IMR-90 (cell line): ENCODE data around the gene GAREM1.

ENCODE experiments used
- BHLHE40 ChIP-seq: fragments of 150-350 bp; IDR thresholded peaks from 2 replicates; pipeline ENCODE4 v1.6.1; 2016; ENCODE audit warnings: mild to moderate bottlenecking, low read depth, low read length
- CEBPB ChIP-seq: IDR thresholded peaks from 2 replicates; pipeline ENCODE4 v1.6.1; 2012; ENCODE audit warnings: low read depth, low read length, improper control_type of control experiment
- CHD1 ChIP-seq: IDR thresholded peaks from 2 replicates; pipeline ENCODE4 v1.6.1; 2012; ENCODE audit warnings: low read depth, low read length, improper control_type of control experiment
- ELK1 ChIP-seq: fragments of 150-350 bp; IDR thresholded peaks from 2 replicates; pipeline ENCODE4 v1.6.1; 2016; ENCODE audit warnings: low read depth, mild to moderate bottlenecking, low read length, moderate library complexity, borderline replicate concordance
- MAFK ChIP-seq: IDR thresholded peaks from 2 replicates; pipeline ENCODE4 v1.6.1; 2012; ENCODE audit warnings: low read depth, low read length, improper control_type of control experiment
- MAZ ChIP-seq: IDR thresholded peaks from 2 replicates; pipeline ENCODE4 v1.6.1; 2012; ENCODE audit warnings: low read depth, mild to moderate bottlenecking, low read length, improper control_type of control experiment, moderate library complexity, borderline replicate concordance
- MXI1 ChIP-seq: IDR thresholded peaks from 2 replicates; pipeline ENCODE4 v1.6.1; 2012; ENCODE audit warnings: low read depth, mild to moderate bottlenecking, low read length, moderate library complexity, borderline replicate concordance
- POLR2A ChIP-seq: IDR thresholded peaks from 2 replicates; pipeline ENCODE4 v1.6.1; 2012; ENCODE audit warnings: mild to moderate bottlenecking, low read depth, low read length
- RAD21 ChIP-seq: IDR thresholded peaks from 2 replicates; pipeline ENCODE4 v1.6.1; 2012; ENCODE audit warnings: low read length, improper control_type of control experiment
- RCOR1 ChIP-seq: IDR thresholded peaks from 2 replicates; pipeline ENCODE4 v1.6.1; 2012; ENCODE audit warnings: mild to moderate bottlenecking, low read length, improper control_type of control experiment; ENCODE audit not compliant: insufficient replicate concordance
- RFX5 ChIP-seq: IDR thresholded peaks from 2 replicates; pipeline ENCODE4 v1.8.0; 2012; ENCODE audit warnings: low read depth, mild to moderate bottlenecking, low read length, moderate library complexity
- SMC3 ChIP-seq: fragments of 150-350 bp; IDR thresholded peaks from 2 replicates; pipeline ENCODE4 v1.6.1; 2016; ENCODE audit warnings: low read depth, mild to moderate bottlenecking, antibody characterized with exemption, low read length, moderate library complexity
- TF ChIP-seq, protein P1 (sequence below): conservative IDR thresholded peaks from 2 replicates; pipeline ENCODE4 v1.5.1; 2012; ENCODE audit warnings: mild to moderate bottlenecking, low read depth, low read length, improper control_type of control experiment
- TF ChIP-seq, protein P2 (sequence below): fragments of 150-350 bp; IDR thresholded peaks from 2 replicates; pipeline ENCODE4 v1.6.1; 2017; ENCODE audit warnings: mild to moderate bottlenecking, antibody characterized with exemption, low read length, low read depth

DNA sequence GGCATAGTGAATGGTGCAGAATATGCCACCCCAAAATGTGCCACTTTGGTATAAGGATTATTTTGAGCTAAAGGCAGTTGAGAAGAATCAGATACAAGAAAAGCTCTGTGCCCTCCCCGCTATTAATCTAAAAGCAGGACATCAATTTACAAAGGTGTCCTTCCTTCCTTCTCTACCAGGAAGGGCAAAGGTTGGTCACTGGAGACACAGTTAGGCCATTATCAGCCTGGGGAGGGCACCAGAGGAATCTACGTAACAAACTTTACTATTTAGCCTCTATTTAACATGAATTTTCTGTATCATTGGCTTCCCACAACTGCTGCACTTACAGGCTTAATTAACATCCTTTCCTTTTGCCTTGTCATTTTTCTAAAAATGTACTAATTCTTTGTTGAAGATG lies 228.3 kb downstream of the GAREM1 start:
- no peak for TF ChIP-seq RFX5
- no peak for TF ChIP-seq CEBPB
- TF ChIP-seq, protein P1, sequence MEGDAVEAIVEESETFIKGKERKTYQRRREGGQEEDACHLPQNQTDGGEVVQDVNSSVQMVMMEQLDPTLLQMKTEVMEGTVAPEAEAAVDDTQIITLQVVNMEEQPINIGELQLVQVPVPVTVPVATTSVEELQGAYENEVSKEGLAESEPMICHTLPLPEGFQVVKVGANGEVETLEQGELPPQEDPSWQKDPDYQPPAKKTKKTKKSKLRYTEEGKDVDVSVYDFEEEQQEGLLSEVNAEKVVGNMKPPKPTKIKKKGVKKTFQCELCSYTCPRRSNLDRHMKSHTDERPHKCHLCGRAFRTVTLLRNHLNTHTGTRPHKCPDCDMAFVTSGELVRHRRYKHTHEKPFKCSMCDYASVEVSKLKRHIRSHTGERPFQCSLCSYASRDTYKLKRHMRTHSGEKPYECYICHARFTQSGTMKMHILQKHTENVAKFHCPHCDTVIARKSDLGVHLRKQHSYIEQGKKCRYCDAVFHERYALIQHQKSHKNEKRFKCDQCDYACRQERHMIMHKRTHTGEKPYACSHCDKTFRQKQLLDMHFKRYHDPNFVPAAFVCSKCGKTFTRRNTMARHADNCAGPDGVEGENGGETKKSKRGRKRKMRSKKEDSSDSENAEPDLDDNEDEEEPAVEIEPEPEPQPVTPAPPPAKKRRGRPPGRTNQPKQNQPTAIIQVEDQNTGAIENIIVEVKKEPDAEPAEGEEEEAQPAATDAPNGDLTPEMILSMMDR: no peak
- no peak for TF ChIP-seq SMC3
- TF ChIP-seq POLR2A: no peak
- TF ChIP-seq RAD21: no peak
- TF ChIP-seq RCOR1: no peak
- no peak for TF ChIP-seq MXI1
- TF ChIP-seq, protein P2, sequence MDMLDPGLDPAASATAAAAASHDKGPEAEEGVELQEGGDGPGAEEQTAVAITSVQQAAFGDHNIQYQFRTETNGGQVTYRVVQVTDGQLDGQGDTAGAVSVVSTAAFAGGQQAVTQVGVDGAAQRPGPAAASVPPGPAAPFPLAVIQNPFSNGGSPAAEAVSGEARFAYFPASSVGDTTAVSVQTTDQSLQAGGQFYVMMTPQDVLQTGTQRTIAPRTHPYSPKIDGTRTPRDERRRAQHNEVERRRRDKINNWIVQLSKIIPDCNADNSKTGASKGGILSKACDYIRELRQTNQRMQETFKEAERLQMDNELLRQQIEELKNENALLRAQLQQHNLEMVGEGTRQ: no peak
- TF ChIP-seq CHD1: no peak
- TF ChIP-seq BHLHE40: no peak
- no peak for TF ChIP-seq MAFK
- no peak for TF ChIP-seq ELK1
- TF ChIP-seq MAZ: no peak
